Choroid plexus epithelial cell (primary cell): Measurements from ENCODE around the gene BRF1.

Experiments used
- DNase-seq: peaks from one replicate; pipeline ENCODE4 v3.0.0-alpha.2; 2010; ENCODE audit warnings: low read depth
- H3K4me3 ChIP-seq: 2 replicates; pipeline ENCODE4 v1.5.1; 2011; ENCODE audit warnings: low read depth, mild to moderate bottlenecking, control low read depth, low read length, moderate library complexity
- TF ChIP-seq, protein P1 (sequence below): conservative IDR thresholded peaks from 2 replicates; pipeline ENCODE4 v1.5.1; 2011; ENCODE audit warnings: low read depth, mild to moderate bottlenecking, control low read depth, inconsistent platforms, low read length, moderate library complexity

The BRF1 gene

DNA sequence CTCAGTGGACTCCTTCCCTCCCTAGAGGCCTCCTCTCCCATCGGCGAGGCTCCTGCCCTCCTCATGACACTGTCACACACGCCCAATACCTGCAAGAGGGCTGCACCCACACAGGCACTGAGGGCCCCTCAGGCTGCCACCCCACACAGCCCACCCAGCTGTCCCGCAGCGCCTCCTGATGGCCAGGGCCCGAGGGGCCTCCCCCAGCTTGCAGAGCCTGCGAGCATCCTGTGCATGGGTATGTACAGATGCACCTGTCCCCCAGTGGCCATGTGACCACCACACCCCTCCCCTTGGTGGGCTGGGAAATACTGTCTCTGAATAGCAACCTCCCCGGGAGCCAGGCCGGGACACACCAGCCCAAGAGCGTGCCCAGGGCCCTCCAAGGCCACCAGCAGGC is 100.7 kb downstream of the BRF1 start:
- no peak for DNase-seq
- no peak overlapping the region for H3K4me3 ChIP-seq
- TF ChIP-seq, protein P1, sequence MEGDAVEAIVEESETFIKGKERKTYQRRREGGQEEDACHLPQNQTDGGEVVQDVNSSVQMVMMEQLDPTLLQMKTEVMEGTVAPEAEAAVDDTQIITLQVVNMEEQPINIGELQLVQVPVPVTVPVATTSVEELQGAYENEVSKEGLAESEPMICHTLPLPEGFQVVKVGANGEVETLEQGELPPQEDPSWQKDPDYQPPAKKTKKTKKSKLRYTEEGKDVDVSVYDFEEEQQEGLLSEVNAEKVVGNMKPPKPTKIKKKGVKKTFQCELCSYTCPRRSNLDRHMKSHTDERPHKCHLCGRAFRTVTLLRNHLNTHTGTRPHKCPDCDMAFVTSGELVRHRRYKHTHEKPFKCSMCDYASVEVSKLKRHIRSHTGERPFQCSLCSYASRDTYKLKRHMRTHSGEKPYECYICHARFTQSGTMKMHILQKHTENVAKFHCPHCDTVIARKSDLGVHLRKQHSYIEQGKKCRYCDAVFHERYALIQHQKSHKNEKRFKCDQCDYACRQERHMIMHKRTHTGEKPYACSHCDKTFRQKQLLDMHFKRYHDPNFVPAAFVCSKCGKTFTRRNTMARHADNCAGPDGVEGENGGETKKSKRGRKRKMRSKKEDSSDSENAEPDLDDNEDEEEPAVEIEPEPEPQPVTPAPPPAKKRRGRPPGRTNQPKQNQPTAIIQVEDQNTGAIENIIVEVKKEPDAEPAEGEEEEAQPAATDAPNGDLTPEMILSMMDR, result peak; percentile 15

DNA sequence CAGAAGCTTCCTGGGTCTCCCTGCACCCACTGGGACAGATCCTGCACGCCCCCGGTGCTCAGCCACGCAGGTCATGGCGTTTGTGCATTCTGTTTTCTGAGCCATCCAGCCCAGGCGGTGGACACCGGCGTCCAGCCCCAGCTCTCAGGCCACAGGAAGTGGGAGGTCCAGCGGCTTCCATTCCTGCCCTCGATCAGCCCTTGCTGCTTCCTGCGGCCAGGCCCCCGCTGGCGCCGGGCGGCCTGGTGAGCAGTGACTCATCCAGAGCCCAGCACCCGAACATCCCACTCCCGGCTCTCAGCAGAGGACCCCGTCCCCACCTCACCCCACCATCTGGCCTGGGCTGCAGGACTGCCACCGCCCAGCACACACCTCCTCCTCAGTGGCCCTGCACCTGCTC is 101.7 kb downstream of the BRF1 start:
- DNase-seq, result peak; percentile 84
- TF ChIP-seq, protein P1, result no peak
- H3K4me3 ChIP-seq, result no peak overlapping the region

DNA sequence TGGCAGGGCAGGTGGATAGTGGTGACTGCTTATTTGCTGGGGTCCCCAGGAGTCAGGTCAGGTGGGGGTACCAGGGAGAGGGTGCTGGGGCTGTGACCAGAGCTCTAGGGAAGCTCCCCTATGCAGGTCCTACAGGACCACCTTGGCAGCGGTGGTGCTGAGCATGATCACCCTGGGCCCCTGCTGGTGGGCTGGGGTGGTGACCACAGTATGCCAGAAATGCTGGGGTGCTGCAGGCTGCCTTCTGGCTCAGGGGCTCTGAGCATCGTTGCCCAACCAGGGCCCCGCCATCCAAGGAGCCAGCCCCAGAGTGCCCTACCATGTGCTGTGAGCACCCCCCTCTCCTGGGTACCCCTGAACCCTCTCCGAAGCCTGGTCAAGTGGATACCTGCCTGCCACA is 102.2 kb downstream of the BRF1 start:
- TF ChIP-seq, protein P1, result no peak
- H3K4me3 ChIP-seq, result no peak overlapping the region
- no peak for DNase-seq

DNA sequence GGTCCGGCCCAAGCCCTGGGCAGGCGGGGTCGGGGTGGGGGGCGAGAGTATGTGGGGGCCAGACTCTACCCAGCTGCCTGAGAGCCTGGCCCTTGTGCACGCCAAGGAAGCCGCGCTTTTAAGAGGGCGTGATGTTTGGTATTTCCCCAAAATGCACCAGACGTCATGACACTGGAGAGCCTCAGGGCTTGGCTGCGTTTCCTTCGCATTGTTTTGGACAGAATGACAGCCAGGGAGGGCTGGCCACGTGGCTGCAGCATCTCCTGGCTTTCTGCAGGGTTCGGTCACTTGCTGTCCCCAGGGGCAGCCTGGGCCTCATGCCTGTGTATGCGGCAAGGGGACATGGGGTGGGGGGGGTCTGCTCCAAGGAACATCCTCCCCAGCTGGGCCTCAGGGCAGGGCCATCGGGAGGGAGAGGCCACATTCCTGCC is 103.6 kb downstream of the BRF1 start:
- no peak overlapping the region for H3K4me3 ChIP-seq
- peak; percentile 36 for DNase-seq
- TF ChIP-seq, protein P1, result no peak

DNA sequence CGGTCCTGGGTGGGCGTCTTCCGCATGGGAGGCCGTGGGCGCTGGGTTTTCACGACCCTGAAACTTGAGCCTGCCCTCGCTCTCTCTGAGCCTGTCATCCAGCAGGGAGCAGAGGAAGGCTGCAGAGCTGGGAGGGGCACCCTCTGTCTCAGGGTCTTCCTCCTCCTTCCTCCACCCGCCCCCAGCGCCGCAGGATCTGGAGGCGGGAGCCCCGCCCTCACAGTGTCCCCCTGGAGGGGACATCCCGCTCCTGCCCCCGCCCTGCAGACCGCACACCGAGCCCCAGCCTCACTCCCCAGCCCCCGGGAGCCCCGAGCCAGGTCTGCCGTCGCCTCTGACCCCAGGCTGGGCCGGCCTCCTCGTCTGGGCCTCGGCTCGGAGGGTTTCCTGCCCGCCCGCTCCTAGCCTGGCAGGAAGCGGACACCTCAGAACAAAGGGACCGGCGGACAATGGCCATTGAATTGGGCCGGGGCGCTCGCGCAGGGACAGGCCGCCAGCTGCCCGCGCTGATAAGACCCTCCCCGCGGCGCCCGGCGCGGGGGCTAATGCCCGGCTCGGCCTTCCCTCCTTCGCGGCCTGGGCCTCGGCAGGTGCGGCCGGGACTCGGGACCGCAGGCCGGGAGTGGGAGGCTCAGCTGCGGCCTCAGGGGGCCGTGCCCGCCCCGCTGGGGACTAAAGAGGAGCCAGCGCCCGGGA is 104.4 kb downstream of the BRF1 start:
- no peak for DNase-seq
- TF ChIP-seq, protein P1, result no peak
- H3K4me3 ChIP-seq, result no peak overlapping the region

DNA sequence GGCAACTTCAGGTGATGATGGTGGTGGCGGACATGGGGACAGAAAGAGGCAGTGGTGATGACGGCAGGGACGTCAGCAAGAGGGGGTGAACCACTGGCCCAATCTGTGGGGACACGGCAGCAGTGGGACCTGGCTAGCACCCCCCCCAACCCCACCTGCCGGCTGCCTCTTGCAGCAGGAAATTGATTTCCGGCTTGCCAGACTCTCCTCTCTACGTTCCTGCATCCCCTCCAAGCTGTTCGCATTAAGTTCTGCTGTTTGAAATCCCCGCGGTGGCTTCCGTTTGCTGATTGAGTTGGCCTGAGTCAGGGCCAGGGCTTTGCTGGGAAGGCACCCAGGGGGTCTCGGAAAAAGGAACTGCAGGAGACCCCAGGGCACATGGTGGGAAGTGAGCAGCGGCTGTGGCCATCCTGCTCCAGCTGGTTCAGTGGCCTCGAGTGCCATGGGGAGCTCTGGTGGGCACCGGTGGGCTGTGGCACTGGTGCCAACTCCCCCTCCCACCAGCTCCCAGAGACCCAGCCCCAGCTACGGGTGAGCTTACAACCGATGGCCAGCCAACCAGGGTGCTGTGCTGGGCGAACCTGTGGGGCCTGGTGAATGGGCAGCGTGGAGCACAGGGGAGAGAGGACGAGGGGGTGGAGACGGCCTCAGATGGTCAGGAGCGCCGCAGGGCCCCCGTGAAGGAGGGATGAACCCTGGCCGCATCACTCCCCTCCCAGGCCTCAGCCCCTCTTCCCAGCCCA is 105.1 kb downstream of the BRF1 start:
- DNase-seq, result peak; percentile 47
- TF ChIP-seq, protein P1, result peak; percentile 24
- H3K4me3 ChIP-seq, result no peak overlapping the region
